ENCODE results near the gene COX7A2L.
"Not testable (repeated sequence)": the region's sequence is repeated elsewhere in the genome, so short reads cannot be mapped to it uniquely, and the experiment has no call there.

COX7A2L gene

DNA sequence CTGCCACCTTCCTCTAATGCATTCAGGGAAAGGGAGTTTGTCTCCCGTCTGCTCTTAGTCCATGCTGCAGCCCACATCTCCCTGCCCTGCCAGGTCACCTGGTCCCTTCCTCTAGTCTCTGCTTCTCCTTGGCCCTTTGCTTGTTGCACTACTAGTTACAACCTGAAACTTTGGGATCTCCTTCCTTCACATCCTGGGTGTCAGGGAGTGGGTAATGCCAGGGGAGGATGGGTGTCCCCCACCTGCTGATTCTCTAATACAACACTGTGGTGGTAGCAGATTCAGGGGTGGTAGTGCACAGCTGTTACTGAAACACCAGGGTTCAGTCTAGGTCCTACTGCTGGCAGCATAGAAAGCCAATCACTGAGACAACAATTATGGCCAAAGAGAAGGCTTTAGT is 31.2 kb upstream of the COX7A2L start:
- in situ Hi-C loops (cut with MboI; ENCODE audit: low pct_unique_long_range_greater_than_20kb, low sequenced_read_pairs, unreplicated experiment), result no loop called here
- no peak for DNase-seq (ENCODE audit: low spot score)
- TF ChIP-seq, protein P1, sequence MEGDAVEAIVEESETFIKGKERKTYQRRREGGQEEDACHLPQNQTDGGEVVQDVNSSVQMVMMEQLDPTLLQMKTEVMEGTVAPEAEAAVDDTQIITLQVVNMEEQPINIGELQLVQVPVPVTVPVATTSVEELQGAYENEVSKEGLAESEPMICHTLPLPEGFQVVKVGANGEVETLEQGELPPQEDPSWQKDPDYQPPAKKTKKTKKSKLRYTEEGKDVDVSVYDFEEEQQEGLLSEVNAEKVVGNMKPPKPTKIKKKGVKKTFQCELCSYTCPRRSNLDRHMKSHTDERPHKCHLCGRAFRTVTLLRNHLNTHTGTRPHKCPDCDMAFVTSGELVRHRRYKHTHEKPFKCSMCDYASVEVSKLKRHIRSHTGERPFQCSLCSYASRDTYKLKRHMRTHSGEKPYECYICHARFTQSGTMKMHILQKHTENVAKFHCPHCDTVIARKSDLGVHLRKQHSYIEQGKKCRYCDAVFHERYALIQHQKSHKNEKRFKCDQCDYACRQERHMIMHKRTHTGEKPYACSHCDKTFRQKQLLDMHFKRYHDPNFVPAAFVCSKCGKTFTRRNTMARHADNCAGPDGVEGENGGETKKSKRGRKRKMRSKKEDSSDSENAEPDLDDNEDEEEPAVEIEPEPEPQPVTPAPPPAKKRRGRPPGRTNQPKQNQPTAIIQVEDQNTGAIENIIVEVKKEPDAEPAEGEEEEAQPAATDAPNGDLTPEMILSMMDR (IDR thresholded peaks at IDR 0.05; ENCODE audit: extremely low read depth, insufficient read depth, missing control alignments), result no peak

- in situ Hi-C loops (cut with MboI; ENCODE audit: low pct_unique_long_range_greater_than_20kb, low sequenced_read_pairs, unreplicated experiment), result no loop called here
- DNase-seq (ENCODE audit: low spot score), result no peak
- TF ChIP-seq, protein P1 (IDR thresholded peaks at IDR 0.05; ENCODE audit: extremely low read depth, insufficient read depth, missing control alignments), result no peak
These were observed 29.5 kb upstream of the COX7A2L start for GRCh38 chr2:42390401-42390969.

GRCh38 chr2:42386682-42387081 is 25.7 kb upstream of the COX7A2L start:
- in situ Hi-C loops (cut with MboI; ENCODE audit: low pct_unique_long_range_greater_than_20kb, low sequenced_read_pairs, unreplicated experiment), result no loop called here
- peak; percentile 33 for DNase-seq (ENCODE audit: low spot score)
- TF ChIP-seq, protein P1 (IDR thresholded peaks at IDR 0.05; ENCODE audit: extremely low read depth, insufficient read depth, missing control alignments), result peak; percentile 57

DNA sequence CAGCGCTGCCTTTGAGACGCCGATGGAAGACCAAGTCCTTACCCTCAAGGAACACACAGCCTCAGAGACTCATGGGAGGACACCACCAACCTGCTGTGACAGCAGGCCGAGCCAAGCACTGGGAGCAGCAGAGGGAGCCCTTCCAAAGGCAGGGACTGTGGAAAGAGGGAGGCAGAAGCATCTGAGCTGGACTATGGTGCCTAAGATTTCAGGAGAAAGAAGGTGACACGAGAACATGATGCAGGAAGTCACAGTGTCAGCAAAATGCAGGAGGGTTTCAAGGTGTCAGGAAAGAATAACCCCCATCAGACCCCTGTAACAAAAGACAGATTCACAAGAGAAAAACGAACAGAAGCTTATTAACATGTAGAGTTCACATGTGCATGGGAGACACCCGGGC is 24.2 kb upstream of the COX7A2L start:
- in situ Hi-C loops (cut with MboI; ENCODE audit: low pct_unique_long_range_greater_than_20kb, low sequenced_read_pairs, unreplicated experiment), result no loop called here
- TF ChIP-seq, protein P1 (IDR thresholded peaks at IDR 0.05; ENCODE audit: extremely low read depth, insufficient read depth, missing control alignments), result no peak
- no peak for DNase-seq (ENCODE audit: low spot score)

DNA sequence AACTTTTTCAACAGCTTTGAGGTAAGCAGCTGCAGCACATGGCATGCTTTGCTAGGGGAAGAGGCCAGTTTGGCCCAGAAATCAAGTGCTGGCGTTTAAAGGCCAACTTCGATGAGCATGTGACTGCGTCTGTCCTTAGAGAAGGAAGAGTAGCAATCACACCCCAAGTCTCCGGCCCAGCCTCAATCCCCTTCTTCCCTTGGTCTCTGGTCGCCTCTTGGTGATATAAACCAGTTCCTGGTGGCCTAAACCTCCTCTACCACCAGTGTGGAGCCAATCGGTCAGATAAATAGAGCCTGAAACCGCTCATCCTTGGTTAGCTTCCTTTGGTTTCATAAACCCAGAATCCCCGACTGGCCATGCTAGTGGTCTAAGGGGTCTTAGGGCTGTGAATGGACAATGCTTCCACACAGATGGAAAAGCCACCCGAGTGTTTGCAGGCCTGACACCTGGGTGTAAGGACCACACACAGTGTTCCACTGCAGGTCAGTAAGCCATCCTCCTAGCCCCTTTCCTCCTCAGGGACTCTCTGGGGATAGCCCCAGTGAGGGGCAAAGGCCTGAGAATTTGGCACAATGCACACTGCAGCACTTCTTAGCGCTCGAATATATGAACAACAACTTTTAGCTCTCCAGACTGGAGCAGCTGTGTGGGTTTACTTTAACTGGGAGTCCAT is 23.0 kb upstream of the COX7A2L start:
- DNase-seq (ENCODE audit: low spot score), result no peak
- TF ChIP-seq, protein P1 (IDR thresholded peaks at IDR 0.05; ENCODE audit: extremely low read depth, insufficient read depth, missing control alignments), result no peak
- in situ Hi-C loops (cut with MboI; ENCODE audit: low pct_unique_long_range_greater_than_20kb, low sequenced_read_pairs, unreplicated experiment), result no loop called here

GRCh38 chr2:42382144-42382543 is 21.1 kb upstream of the COX7A2L start:
- TF ChIP-seq, protein P1 (IDR thresholded peaks at IDR 0.05; ENCODE audit: extremely low read depth, insufficient read depth, missing control alignments), result no peak
- in situ Hi-C loops (cut with MboI; ENCODE audit: low pct_unique_long_range_greater_than_20kb, low sequenced_read_pairs, unreplicated experiment), result no loop called here
- no peak for DNase-seq (ENCODE audit: low spot score)

DNA sequence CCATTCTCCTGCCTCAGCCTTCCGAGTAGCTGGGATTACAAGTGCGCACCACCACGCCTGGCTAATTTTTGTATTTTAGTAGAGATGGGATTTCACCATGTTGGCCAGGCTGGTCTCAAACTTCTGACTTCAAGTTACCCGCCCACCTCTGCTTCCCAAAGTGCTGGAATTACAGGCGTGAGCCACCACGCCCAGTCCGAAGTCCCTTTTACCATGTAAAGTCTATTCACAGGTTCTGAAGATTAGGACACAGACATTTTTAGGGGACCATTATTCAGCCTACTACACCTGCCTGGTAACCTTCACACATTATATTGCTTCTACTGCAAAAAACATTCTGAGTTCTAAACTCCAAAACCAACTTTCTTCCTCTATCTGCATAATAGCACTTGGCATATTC is 19.0 kb upstream of the COX7A2L start:
- in situ Hi-C loops (cut with MboI; ENCODE audit: low pct_unique_long_range_greater_than_20kb, low sequenced_read_pairs, unreplicated experiment); DNase-seq (ENCODE audit: low spot score): not testable (repeated sequence)
